ENCODE measurements around the gene PACS1. TPM values are rescaled to one million over a fixed set of nuclear protein-coding genes. Genes with fewer than 3 reads are reported as not detected.

The PACS1 gene
- total RNA-seq, 3 donors from 2014 or later (not counting 1 experiment from before 2014, with no cell fraction given), result 176 to 204 (median 186) TPM

DNA sequence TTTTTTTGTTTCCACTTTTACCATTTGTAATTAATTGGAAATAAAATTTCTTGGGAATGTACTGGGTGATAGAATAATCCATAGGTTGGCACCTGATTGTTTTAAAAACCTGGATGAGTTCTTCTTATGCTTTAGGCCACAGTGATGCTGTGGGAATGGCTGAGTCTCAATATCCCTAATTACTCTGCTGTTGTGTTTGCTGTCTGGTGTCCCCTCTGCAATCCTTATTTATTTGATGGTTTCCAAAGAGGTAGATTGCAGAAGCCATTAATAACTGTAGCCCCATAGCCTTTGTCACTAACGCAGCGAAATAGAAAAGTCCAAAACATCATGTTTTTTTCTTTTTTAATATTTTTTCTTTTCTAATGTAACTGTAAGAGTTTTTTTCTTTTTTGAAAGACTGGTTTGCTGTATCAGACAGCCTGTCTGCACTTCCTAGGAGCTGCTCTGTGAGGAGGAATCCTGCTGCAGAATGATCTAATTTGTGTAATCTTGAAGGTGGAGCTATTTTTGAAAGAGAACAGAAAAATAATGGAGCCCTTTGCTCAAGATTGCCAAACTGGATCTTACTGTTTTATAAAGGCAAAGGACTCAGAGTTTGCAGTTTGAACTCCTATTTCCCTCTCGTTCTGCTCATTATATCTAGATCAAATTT is 14.9 kb downstream of the PACS1 start:
- no peak for ATAC-seq
- H3K27me3 Mint-ChIP-seq (ENCODE audit: low read depth in 2 of 2), result no peaks in the 10 kb centered on the region
- no peaks in the 10 kb centered on the region for H3K36me3 ChIP-seq (ENCODE audit: control insufficient read depth, insufficient read depth, low read length)
- TF ChIP-seq, protein P1, sequence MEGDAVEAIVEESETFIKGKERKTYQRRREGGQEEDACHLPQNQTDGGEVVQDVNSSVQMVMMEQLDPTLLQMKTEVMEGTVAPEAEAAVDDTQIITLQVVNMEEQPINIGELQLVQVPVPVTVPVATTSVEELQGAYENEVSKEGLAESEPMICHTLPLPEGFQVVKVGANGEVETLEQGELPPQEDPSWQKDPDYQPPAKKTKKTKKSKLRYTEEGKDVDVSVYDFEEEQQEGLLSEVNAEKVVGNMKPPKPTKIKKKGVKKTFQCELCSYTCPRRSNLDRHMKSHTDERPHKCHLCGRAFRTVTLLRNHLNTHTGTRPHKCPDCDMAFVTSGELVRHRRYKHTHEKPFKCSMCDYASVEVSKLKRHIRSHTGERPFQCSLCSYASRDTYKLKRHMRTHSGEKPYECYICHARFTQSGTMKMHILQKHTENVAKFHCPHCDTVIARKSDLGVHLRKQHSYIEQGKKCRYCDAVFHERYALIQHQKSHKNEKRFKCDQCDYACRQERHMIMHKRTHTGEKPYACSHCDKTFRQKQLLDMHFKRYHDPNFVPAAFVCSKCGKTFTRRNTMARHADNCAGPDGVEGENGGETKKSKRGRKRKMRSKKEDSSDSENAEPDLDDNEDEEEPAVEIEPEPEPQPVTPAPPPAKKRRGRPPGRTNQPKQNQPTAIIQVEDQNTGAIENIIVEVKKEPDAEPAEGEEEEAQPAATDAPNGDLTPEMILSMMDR (IDR thresholded peaks at IDR 0.05), result no peak
- H3K4me1 ChIP-seq (ENCODE audit: control insufficient read depth, insufficient read depth, low read length), result peaks cover 35% of the 10 kb centered on the region
- no peaks in the 10 kb centered on the region for H3K36me3 Mint-ChIP-seq
- H3K4me3 ChIP-seq (ENCODE audit: low read length), result no peak overlapping the region
- no peaks in the 10 kb centered on the region for H3K9me3 Mint-ChIP-seq
- WGBS (ENCODE audit: insufficient coverage), result no CpG with 5 or more reads among the region's 3 CpGs
- H3K27ac Mint-ChIP-seq, result peak overlapping the region; percentile 71 to 93
- DNase-seq, result no peak
- intact Hi-C loops (cut with micrococcal nuclease), result loop anchor here (5.0 kb wide), 1 partner anchor 32 kb away; no protein-coding TSS in a partner anchor
- H3K27ac ChIP-seq (ENCODE audit: low read length), result no peak overlapping the region
- no peak overlapping the region for H3K4me3 Mint-ChIP-seq
- peaks cover 60% of the 10 kb centered on the region in 2 donors for H3K4me1 Mint-ChIP-seq
- H3K9me3 ChIP-seq (ENCODE audit: control insufficient read depth, insufficient read depth, low read length), result no peaks in the 10 kb centered on the region
- H3K27me3 ChIP-seq (ENCODE audit: control insufficient read depth, insufficient read depth, low read length), result no peaks in the 10 kb centered on the region

DNA sequence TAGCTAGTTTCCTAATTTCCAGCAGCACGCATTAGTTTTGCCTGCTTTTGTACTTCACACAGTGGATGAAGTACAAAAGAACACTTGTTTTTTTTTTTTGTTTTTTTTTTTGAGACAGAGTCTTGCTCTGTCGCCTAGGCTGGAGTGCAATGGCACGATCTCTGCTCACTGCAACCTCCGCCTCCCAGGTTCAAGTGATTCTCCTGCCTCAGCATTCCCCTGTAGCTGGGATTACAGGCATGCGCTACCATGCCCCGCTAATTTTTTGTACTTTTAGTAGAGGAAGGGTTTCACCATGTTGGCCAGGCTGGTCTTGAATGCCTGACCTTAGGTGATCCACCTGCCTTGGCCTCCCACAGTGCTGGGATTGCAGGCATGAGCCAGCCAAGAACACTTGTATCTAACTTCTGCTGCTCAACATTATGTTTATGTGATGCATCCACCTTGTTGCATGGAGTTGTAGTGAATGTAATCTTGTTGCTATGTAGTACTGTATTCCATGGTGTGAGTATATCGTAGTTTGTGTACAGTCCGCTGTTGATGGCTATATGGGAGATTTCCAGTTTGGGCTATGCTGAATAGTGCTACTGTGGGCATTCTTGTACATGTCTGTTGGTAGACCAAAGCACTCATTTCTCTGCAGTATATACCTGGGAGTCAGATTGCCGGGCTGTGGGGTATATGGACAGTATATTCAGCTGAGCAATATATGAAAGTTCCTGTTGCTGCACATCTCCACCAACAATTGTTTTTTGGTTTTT is 17.3 kb downstream of the PACS1 start:
- peak overlapping the region; percentile 31 to 36 for H3K27ac Mint-ChIP-seq
- Histone ChIP-seq H3K27ac (ENCODE audit: low read length) (no peak overlapping the region), H3K4me1 (ENCODE audit: control insufficient read depth, insufficient read depth, low read length) (peaks cover 14% of the 10 kb centered on the region), H3K4me3 (ENCODE audit: low read length) (no peak overlapping the region), H3K27me3 (ENCODE audit: control insufficient read depth, insufficient read depth, low read length) (no peaks in the 10 kb centered on the region), H3K9me3 (ENCODE audit: control insufficient read depth, insufficient read depth, low read length) (no peaks in the 10 kb centered on the region), H3K36me3 (ENCODE audit: control insufficient read depth, insufficient read depth, low read length) (no peaks in the 10 kb centered on the region)
- H3K4me1 Mint-ChIP-seq, result peaks cover 37 to 40% of the 10 kb centered on the region in 2 donors
- ATAC-seq (no peak), DNase-seq (no peak)
- intact Hi-C loops (cut with micrococcal nuclease), result no loop called here
- no peak overlapping the region for H3K4me3 Mint-ChIP-seq
- no peaks in the 10 kb centered on the region for H3K9me3 Mint-ChIP-seq
- TF ChIP-seq, protein P1 (IDR thresholded peaks at IDR 0.05), result no peak
- 98% methylated on average over 9 of the region's 9 CpGs for WGBS (ENCODE audit: insufficient coverage)
- no peaks in the 10 kb centered on the region for H3K27me3 Mint-ChIP-seq (ENCODE audit: low read depth in 2 of 2)
- H3K36me3 Mint-ChIP-seq, result no peaks in the 10 kb centered on the region

DNA sequence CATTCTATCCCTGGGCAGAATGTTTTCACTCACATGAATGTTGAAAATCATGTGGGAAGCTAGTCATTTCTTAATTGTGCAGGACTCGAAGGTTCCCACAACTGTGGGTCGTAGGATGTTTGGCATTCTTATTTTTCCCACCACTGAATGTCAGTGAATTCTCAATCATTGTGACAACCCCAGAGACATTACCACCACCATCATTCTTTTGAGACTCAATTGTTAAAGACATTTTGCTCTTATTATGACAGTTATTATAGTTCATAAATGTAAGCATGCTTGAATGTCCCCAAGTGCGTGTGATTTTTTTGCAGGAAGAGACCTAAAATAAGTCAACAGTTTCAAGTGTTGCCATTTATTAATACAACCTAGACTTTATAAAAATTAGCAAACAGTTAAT is 19.0 kb downstream of the PACS1 start:
- H3K27ac ChIP-seq (ENCODE audit: low read length), result no peak overlapping the region
- TF ChIP-seq, protein P1 (IDR thresholded peaks at IDR 0.05), result no peak
- H3K27ac Mint-ChIP-seq, result peak overlapping the region in 1 of 2 donors; percentile 38

More for the DNA sequence above, 19.0 kb downstream of the PACS1 start:
- Mint-ChIP-seq H3K4me1 (peaks cover 26 to 31% of the 10 kb centered on the region in 2 donors), H3K4me3 (no peak overlapping the region), H3K9me3 (no peaks in the 10 kb centered on the region), H3K27me3 (ENCODE audit: low read depth in 2 of 2) (no peaks in the 10 kb centered on the region), H3K36me3 (no peaks in the 10 kb centered on the region)
- WGBS (ENCODE audit: insufficient coverage), result 100% methylated on average over 1 of the region's 3 CpGs
- H3K9me3 ChIP-seq (ENCODE audit: control insufficient read depth, insufficient read depth, low read length), result no peaks in the 10 kb centered on the region
- no peaks in the 10 kb centered on the region for H3K36me3 ChIP-seq (ENCODE audit: control insufficient read depth, insufficient read depth, low read length)
- ATAC-seq, result no peak
- no peaks in the 10 kb centered on the region for H3K27me3 ChIP-seq (ENCODE audit: control insufficient read depth, insufficient read depth, low read length)
- no peak for DNase-seq
- intact Hi-C loops (cut with micrococcal nuclease), result no loop called here
- no peak overlapping the region for H3K4me3 ChIP-seq (ENCODE audit: low read length)
- H3K4me1 ChIP-seq (ENCODE audit: control insufficient read depth, insufficient read depth, low read length), result peaks cover 3% of the 10 kb centered on the region
